Body of pancreas (tissue), 4 donors: ENCODE measurements around the gene LDLRAD1. TPM values are rescaled to one million over a fixed set of nuclear protein-coding genes. Genes with fewer than 3 reads are reported as not detected.
A peak's percentile ranks its signal among the peaks of the same experiment; 100 is the strongest.

ENCODE experiments used
- ATAC-seq: fragments of 150-250 bp; one replicate; pipeline ENCODE4 v1.9.1; 2016
- DNase-seq, 4 donors: peaks; one replicate each; pipeline ENCODE4 v3.0.0-alpha.2; 2019
- H3K27ac ChIP-seq, 4 donors: fragments of 200-600 bp; sonication (generic); 1 replicate in 3 of 4; 2 replicates in 1 of 4; pipeline versions ENCODE4 v1.5.1 to v1.6.1; 2016 to 2019; ENCODE audit warnings: mild to moderate bottlenecking in 1 of 4, mixed read lengths in 1 of 4, moderate library complexity in 1 of 4
- H3K27me3 ChIP-seq, 2 donors: fragments of 200-600 bp; sonication (generic); one replicate each; pipeline ENCODE4 v1.6.0; 2016; ENCODE audit warnings: mild to moderate bottlenecking in 1 of 2
- H3K36me3 ChIP-seq, 2 donors: fragments of 200-600 bp; sonication (generic); replicated peaks in 1 of 2; 2 replicates each; pipeline ENCODE4 v1.5.1; 2016; ENCODE audit warnings: low read depth in 2 of 2; ENCODE audit not compliant: insufficient read depth in 1 of 2
- H3K4me1 ChIP-seq: fragments of 200-600 bp; sonication (generic); one replicate; pipeline ENCODE4 v1.6.0; 2016
- H3K4me3 ChIP-seq, 2 donors: fragments of 200-600 bp; sonication (generic); 1 replicate in 1 of 2; 2 replicates in 1 of 2; pipeline ENCODE4 v1.5.1; 2016 to 2019
- H3K9me3 ChIP-seq, 3 donors: fragments of 200-600 bp; sonication (generic); 1 replicate in 2 of 3; 2 replicates in 1 of 3; pipeline ENCODE4 v1.5.1; 2016
- CTCF ChIP-seq, 7 experiments: fragments of 450-650 bp in 4 of 7; fragments of 200-600 bp in 3 of 7; sonication (generic) in 3 of 7; IDR thresholded peaks; one replicate each; pipeline ENCODE4 v1.5.1; 2016 to 2019; ENCODE audit warnings: antibody characterized with exemption in 7 of 7
- POLR2A ChIP-seq, 3 donors: fragments of 450-650 bp; IDR thresholded peaks; one replicate each; pipeline ENCODE4 v1.6.1; 2016; ENCODE audit warnings: antibody characterized with exemption in 3 of 3, mild to moderate bottlenecking in 2 of 3
- WGBS, 2 donors: methylation state at CpG; one replicate each; pipeline ENCODE4 v1.1.5; 2017; 5-methylcytosine and 5-hydroxymethylcytosine counted together
- intact Hi-C: fragments of 100-400 bp; cut with DNase I; formaldehyde crosslinking; loops from one replicate; pipeline ENCODE4 v1.15.1; 2023
- total RNA-seq, 2 donors: library from RNA; depleted of rRNA; stranded (reverse); fragments of >200 nt; gene quantifications; one replicate each; pipeline ENCODE4 v1.1.0, GENCODE V29; 2016

The LDLRAD1 gene
- total RNA-seq, 2 donors from 2014 or later: not detected

GRCh38 chr1:54018635-54019034 lies 649 bp upstream of the LDLRAD1 start:
- 60 to 68% methylated on average over 5 of the region's 5 CpGs for WGBS, 2 donors
- no peaks in the 10 kb centered on the region for H3K27me3 ChIP-seq
- H3K27ac ChIP-seq: no peak overlapping the region
- H3K4me1 ChIP-seq: peaks cover 10% of the 10 kb centered on the region
- ATAC-seq: no peak
- DNase-seq: no peak
- no peak overlapping the region for H3K4me3 ChIP-seq
- intact Hi-C loops: no loop called here
- no peaks in the 10 kb centered on the region for H3K36me3 ChIP-seq
- no peak for TF ChIP-seq CTCF (IDR thresholded peaks at IDR 0.05)
- no peaks in the 10 kb centered on the region for H3K9me3 ChIP-seq

- H3K4me1 ChIP-seq: peaks cover 10% of the 10 kb centered on the region
- H3K4me3 ChIP-seq: no peak overlapping the region
- H3K36me3 ChIP-seq: no peaks in the 10 kb centered on the region
- no peak for TF ChIP-seq CTCF (IDR thresholded peaks at IDR 0.05)
- TF ChIP-seq POLR2A (IDR thresholded peaks at IDR 0.05): no peak
- DNase-seq (peak in 3 of 4 donors; percentile 9 to 24 (median 14)), ATAC-seq (no peak)
- intact Hi-C loops: no loop called here
- H3K27me3 ChIP-seq: no peaks in the 10 kb centered on the region
- H3K27ac ChIP-seq: peak overlapping the region in 1 of 4 donors; percentile 11
- 43 to 57% methylated on average over 7 to 8 of the region's 8 CpGs for WGBS, 2 donors
- no peaks in the 10 kb centered on the region for H3K9me3 ChIP-seq
Observed at GRCh38 chr1:54016343-54017282, 1.4 kb downstream of the LDLRAD1 start.

GRCh38 chr1:54014009-54014629 lies 3.9 kb downstream of the LDLRAD1 start:
- TF ChIP-seq POLR2A (IDR thresholded peaks at IDR 0.05) (no peak), CTCF (IDR thresholded peaks at IDR 0.05) (no peak)
- H3K27me3 ChIP-seq: no peaks in the 10 kb centered on the region
- no peak overlapping the region for H3K4me3 ChIP-seq
- H3K27ac ChIP-seq: no peak overlapping the region
- no peaks in the 10 kb centered on the region for H3K36me3 ChIP-seq
- H3K9me3 ChIP-seq: no peaks in the 10 kb centered on the region
- ATAC-seq (no peak), DNase-seq (no peak)
- H3K4me1 ChIP-seq: peaks cover 10% of the 10 kb centered on the region
- intact Hi-C loops: no loop called here
- 50 to 83% methylated on average over 9 to 15 of the region's 17 CpGs for WGBS, 2 donors

- Histone ChIP-seq H3K4me1 (peaks cover 10% of the 10 kb centered on the region), H3K27me3 (no peaks in the 10 kb centered on the region), H3K27ac (no peak overlapping the region), H3K36me3 (no peaks in the 10 kb centered on the region), H3K9me3 (no peaks in the 10 kb centered on the region), H3K4me3 (no peak overlapping the region)
- intact Hi-C loops: no loop called here
- no peak for TF ChIP-seq CTCF (IDR thresholded peaks at IDR 0.05)
- no peak for TF ChIP-seq POLR2A (IDR thresholded peaks at IDR 0.05)
- WGBS, 2 donors: 65 to 68% methylated on average over 8 of the region's 8 CpGs
- ATAC-seq (no peak), DNase-seq (no peak)
Observed at GRCh38 chr1:54013393-54014008, 4.5 kb downstream of the LDLRAD1 start.
